ENCODE data around the gene NACC1. TPM values are rescaled to one million over a fixed set of nuclear protein-coding genes. Genes with fewer than 3 reads are reported as not detected.

Gene NACC1
- total RNA-seq, 3 donors from 2014 or later: 8.5 to 20.5 (median 19.7) TPM

DNA sequence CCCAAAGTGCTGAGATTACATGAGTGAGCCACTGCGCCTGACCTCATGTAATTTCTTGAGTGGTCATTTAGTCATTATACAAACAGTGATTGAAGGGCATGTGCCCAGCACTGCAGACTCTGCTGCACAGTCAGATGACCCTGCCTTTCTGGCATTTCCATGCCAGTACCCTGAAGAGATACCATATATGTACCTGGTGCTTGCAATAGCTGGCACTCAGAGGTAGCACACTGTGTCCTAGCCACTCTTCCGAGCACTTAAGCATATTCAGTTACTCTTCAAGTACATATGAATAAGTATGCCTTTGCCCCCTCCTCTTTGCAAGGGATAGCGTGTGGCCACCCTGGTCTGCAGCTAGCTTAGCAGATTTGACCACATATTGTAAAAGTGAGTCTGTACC, 16.6 kb downstream of the NACC1 start:
- H3K27ac ChIP-seq: peak overlapping the region in 1 of 2 donors; percentile 23
- no peak for DNase-seq (ENCODE audit: low spot score in 2 of 2)
- H3K4me3 ChIP-seq: peak overlapping the region in 1 of 3 donors; percentile 30
- TF ChIP-seq CTCF (IDR thresholded peaks at IDR 0.05): no peak
- TF ChIP-seq POLR2A (IDR thresholded peaks at IDR 0.05): no peak
- no peak for TF ChIP-seq POLR2AphosphoS5 (IDR thresholded peaks at IDR 0.05)
- no peaks in the 10 kb centered on the region for H3K27me3 ChIP-seq
- peaks cover 5% of the 10 kb centered on the region for H3K36me3 ChIP-seq
- H3K9me3 ChIP-seq: no peaks in the 10 kb centered on the region
- no peaks in the 10 kb centered on the region for H3K4me1 ChIP-seq
- intact Hi-C loops (cut with DNase I; ENCODE audit: low total_unique reads): no loop called here

DNA sequence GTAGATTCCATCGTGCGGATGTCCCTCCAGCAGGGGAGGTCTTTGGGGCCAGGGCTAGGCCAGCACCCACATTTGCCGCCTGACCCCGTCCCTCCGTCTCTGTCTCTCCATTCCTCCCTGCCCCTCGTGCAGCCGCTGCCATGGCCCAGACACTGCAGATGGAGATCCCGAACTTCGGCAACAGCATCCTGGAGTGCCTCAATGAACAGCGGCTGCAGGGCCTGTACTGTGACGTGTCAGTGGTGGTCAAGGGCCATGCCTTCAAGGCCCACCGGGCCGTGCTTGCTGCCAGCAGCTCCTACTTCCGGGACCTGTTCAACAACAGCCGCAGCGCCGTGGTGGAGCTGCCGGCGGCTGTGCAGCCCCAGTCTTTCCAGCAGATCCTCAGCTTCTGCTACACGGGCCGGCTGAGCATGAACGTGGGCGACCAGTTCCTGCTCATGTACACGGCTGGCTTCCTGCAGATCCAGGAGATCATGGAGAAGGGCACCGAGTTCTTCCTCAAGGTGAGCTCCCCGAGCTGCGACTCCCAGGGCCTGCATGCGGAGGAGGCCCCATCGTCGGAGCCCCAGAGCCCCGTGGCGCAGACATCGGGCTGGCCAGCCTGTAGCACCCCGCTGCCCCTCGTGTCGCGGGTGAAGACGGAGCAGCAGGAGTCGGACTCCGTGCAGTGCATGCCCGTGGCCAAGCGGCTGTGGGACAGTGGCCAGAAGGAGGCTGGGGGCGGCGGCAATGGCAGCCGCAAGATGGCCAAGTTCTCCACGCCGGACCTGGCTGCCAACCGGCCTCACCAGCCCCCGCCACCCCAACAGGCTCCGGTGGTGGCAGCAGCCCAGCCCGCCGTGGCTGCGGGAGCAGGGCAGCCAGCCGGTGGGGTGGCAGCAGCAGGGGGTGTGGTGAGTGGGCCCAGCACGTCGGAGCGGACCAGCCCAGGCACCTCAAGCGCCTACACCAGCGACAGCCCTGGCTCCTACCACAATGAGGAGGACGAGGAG, 17.3 kb downstream of the NACC1 start:
- no peak for DNase-seq (ENCODE audit: low spot score in 2 of 2)
- intact Hi-C loops (cut with DNase I; ENCODE audit: low total_unique reads): loop anchor here (1.0 kb wide), 1 partner anchor 11 kb away; no protein-coding TSS in a partner anchor
- H3K9me3 ChIP-seq: no peaks in the 10 kb centered on the region
- no peak for TF ChIP-seq POLR2A (IDR thresholded peaks at IDR 0.05)
- no peak for TF ChIP-seq POLR2AphosphoS5 (IDR thresholded peaks at IDR 0.05)
- no peak for TF ChIP-seq CTCF (IDR thresholded peaks at IDR 0.05)
- no peaks in the 10 kb centered on the region for H3K27me3 ChIP-seq
- H3K4me1 ChIP-seq: no peaks in the 10 kb centered on the region
- peak overlapping the region in 1 of 2 donors; percentile 23 for H3K27ac ChIP-seq
- H3K36me3 ChIP-seq: peaks cover 5% of the 10 kb centered on the region
- peak overlapping the region in 2 of 3 donors; percentile 30 to 39 for H3K4me3 ChIP-seq

DNA sequence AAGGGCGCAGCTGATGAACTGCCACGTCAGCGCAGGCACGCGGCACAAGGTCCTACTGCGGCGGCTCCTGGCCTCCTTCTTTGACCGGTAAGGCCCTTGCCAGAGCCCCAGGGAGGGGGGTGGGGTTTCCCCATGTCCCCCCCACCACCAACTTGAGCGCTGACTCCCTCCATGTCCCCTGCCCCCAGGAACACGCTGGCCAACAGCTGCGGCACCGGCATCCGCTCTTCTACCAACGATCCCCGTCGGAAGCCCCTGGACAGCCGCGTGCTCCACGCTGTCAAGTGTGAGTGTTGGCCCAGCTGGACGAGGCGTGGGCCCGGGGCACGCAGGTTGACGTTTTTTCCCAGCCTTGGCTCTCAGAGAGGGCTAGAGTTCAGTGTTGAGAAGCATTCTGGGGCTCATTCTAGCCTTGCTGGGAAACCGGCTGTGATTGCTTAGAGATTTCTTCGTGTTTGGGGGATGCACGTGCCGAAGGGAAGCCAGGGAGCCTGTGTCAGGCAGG, 19.3 kb downstream of the NACC1 start:
- Histone ChIP-seq H3K36me3 (peaks cover 5% of the 10 kb centered on the region), H3K27me3 (no peaks in the 10 kb centered on the region), H3K9me3 (no peaks in the 10 kb centered on the region), H3K4me3 (no peak overlapping the region), H3K27ac (no peak overlapping the region), H3K4me1 (no peaks in the 10 kb centered on the region)
- no peak for TF ChIP-seq POLR2AphosphoS5 (IDR thresholded peaks at IDR 0.05)
- TF ChIP-seq CTCF (IDR thresholded peaks at IDR 0.05): no peak
- no peak for TF ChIP-seq POLR2A (IDR thresholded peaks at IDR 0.05)
- no peak for DNase-seq (ENCODE audit: low spot score in 2 of 2)
- intact Hi-C loops (cut with DNase I; ENCODE audit: low total_unique reads): no loop called here

DNA sequence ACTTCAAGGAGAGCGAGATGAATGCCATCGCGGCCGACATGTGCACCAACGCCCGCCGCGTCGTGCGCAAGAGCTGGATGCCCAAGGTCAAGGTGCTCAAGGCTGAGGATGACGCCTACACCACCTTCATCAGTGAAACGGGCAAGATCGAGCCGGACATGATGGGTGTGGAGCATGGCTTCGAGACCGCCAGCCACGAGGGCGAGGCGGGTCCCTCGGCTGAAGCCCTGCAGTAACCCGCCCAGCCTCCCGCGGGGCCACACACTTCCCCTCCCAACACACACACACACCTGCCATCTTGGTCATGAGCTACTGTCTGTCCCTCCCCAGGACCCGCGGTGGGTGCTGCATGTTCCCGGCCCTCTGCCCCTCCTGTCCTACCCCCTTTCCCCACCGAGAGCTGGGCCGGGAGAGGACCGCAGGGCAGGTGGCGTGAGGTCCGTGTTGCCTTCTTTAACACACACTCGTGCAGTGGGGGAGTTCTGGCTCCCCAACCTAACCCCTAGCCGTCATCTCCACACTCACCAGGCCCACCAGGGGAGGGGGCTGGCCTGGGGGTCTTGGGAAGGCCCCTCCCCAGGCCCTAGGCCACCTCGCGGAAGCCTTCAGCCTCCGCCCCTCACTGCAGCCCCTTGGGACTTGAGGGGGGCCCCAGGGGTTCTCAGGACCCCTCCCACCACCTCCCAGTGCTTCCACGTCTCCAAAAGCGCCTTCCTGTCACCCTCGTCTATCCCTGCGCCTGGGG, 20.3 kb downstream of the NACC1 start:
- intact Hi-C loops (cut with DNase I; ENCODE audit: low total_unique reads): no loop called here
- H3K4me1 ChIP-seq: no peaks in the 10 kb centered on the region
- DNase-seq (ENCODE audit: low spot score in 2 of 2): no peak
- no peak overlapping the region for H3K27ac ChIP-seq
- H3K9me3 ChIP-seq: no peaks in the 10 kb centered on the region
- peaks cover 5% of the 10 kb centered on the region for H3K36me3 ChIP-seq
- H3K27me3 ChIP-seq: no peaks in the 10 kb centered on the region
- no peak for TF ChIP-seq CTCF (IDR thresholded peaks at IDR 0.05)
- no peak for TF ChIP-seq POLR2AphosphoS5 (IDR thresholded peaks at IDR 0.05)
- TF ChIP-seq POLR2A (IDR thresholded peaks at IDR 0.05): no peak
- H3K4me3 ChIP-seq: no peak overlapping the region

All from breast epithelium (tissue), 4 donors.